ENCODE data around the gene PLEKHM2.

Gene PLEKHM2

GRCh38 chr1:15760520-15761211 lies 76.5 kb downstream of the PLEKHM2 start:
- H3K4me1 Mint-ChIP-seq = peaks cover 29% of the 10 kb centered on the region
- H3K27ac Mint-ChIP-seq = no peak overlapping the region
- no peaks in the 10 kb centered on the region for H3K36me3 Mint-ChIP-seq
- H3K9me3 Mint-ChIP-seq = no peaks in the 10 kb centered on the region
- no peak for ATAC-seq
- H3K27me3 Mint-ChIP-seq = peaks cover 87% of the 10 kb centered on the region
- no peak overlapping the region for H3K4me3 Mint-ChIP-seq

- no peak for ATAC-seq
- no peak overlapping the region for H3K27ac Mint-ChIP-seq
- peaks cover 22% of the 10 kb centered on the region for H3K4me1 Mint-ChIP-seq
- H3K9me3 Mint-ChIP-seq = no peaks in the 10 kb centered on the region
- no peaks in the 10 kb centered on the region for H3K36me3 Mint-ChIP-seq
- H3K4me3 Mint-ChIP-seq = no peak overlapping the region
- peaks cover 84% of the 10 kb centered on the region for H3K27me3 Mint-ChIP-seq
Observed at GRCh38 chr1:15761366-15762128, 77.4 kb downstream of the PLEKHM2 start.

GRCh38 chr1:15762546-15762945 lies 78.4 kb downstream of the PLEKHM2 start:
- Mint-ChIP-seq H3K36me3 (no peaks in the 10 kb centered on the region), H3K4me1 (peaks cover 12% of the 10 kb centered on the region), H3K27me3 (peaks cover 78% of the 10 kb centered on the region), H3K27ac (no peak overlapping the region), H3K9me3 (no peaks in the 10 kb centered on the region), H3K4me3 (no peak overlapping the region)
- no peak for ATAC-seq

DNA sequence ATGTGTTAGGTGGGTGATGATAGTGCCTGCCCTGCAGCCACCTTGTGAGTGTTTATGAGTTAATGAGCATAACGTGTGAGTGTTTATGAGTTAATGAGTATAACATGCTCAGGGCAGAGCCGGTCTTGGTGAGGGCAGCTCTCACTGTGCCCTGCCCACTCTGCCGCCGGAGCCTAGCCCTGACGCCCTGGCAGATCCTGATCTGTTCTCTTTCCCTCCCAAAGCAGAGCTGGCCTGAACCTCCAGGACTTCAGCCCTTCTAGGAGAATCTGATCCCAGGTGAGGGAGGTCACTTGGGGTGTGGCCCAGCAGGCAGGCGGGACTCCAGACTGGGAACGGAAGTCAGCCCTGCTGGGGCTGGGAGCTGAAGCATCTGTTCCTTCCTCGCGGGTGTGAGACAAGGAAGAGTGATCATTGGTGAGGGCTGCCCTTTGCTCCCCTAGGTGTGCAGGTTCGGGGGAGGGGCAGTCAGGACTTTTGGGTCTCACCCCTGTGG lies 80.2 kb downstream of the PLEKHM2 start:
- Mint-ChIP-seq H3K4me3 (no peak overlapping the region), H3K4me1 (peaks cover 4% of the 10 kb centered on the region), H3K27ac (no peak overlapping the region), H3K9me3 (no peaks in the 10 kb centered on the region), H3K36me3 (no peaks in the 10 kb centered on the region), H3K27me3 (peaks cover 86% of the 10 kb centered on the region)
- ATAC-seq = no peak

- H3K36me3 Mint-ChIP-seq = no peaks in the 10 kb centered on the region
- H3K4me1 Mint-ChIP-seq = no peaks in the 10 kb centered on the region
- H3K27me3 Mint-ChIP-seq = peaks cover 81% of the 10 kb centered on the region
- H3K9me3 Mint-ChIP-seq = no peaks in the 10 kb centered on the region
- no peak overlapping the region for H3K4me3 Mint-ChIP-seq
- no peak for ATAC-seq
- no peak overlapping the region for H3K27ac Mint-ChIP-seq
Observed at GRCh38 chr1:15764890-15765289, 80.8 kb downstream of the PLEKHM2 start.

DNA sequence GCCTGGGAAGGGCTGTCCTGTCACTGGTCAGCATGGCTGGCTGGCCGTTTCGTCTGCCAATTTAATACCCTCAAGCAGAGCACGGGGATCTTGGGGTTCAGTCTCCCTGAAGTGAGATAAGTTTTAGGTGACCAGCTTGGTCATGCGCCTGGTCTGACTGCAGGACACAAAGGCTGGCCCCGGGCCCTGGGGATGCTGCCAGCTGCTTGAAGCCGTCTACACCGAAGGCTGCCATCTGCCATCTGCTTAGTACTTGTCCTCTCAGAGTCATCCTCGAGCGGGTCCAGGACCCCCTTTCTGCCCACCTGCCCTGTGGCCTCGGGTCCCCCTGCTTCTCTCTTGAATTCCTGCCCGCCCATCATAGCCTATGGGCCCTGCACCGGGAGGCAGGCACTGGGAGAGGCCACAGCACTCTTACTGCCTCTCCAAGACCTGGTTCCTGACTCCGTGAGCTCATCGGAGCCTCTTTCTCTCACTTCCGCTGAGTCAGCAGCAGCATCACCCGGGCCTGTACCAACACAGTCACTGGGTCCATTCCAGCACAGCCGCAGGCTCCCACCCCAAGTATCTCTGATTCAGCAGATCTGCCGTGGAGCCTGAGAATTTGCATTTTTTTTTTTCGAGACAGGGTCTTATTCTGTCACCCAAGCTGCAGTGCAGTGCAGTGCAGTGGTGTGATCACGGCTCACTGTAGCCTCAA lies 81.5 kb downstream of the PLEKHM2 start:
- H3K4me3 Mint-ChIP-seq = no peak overlapping the region
- peaks cover 80% of the 10 kb centered on the region for H3K27me3 Mint-ChIP-seq
- no peaks in the 10 kb centered on the region for H3K36me3 Mint-ChIP-seq
- no peaks in the 10 kb centered on the region for H3K4me1 Mint-ChIP-seq
- peak; percentile 26 for ATAC-seq
- H3K27ac Mint-ChIP-seq = no peak overlapping the region
- H3K9me3 Mint-ChIP-seq = no peaks in the 10 kb centered on the region

- Mint-ChIP-seq H3K4me1 (no peaks in the 10 kb centered on the region), H3K4me3 (no peak overlapping the region), H3K9me3 (no peaks in the 10 kb centered on the region), H3K36me3 (no peaks in the 10 kb centered on the region), H3K27me3 (peaks cover 78% of the 10 kb centered on the region), H3K27ac (no peak overlapping the region)
- no peak for ATAC-seq
Observed at GRCh38 chr1:15767941-15768340, 83.8 kb downstream of the PLEKHM2 start.

DNA sequence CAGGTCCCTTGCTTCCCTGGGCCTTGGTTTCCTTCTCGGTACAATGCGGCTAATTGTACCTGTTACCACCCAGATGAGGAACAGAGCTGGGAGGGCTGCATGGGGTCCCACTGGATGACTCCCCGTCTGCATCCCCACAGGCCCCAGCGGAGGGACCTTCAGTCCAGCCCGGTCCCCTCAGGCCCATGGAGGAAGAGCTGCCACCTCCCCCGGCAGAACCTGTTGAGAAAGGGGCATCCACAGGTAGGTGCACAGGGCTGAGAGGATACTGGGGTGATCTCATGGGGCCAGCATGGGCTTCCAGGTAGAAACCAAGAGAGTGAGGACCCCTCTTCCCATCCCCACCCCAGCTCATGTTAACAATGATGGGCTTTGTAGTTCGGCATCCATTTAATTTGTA lies 84.3 kb downstream of the PLEKHM2 start:
- no peak for ATAC-seq
- peaks cover 76% of the 10 kb centered on the region for H3K27me3 Mint-ChIP-seq

GRCh38 chr1:15770313-15770962 lies 86.3 kb downstream of the PLEKHM2 start:
- H3K9me3 Mint-ChIP-seq = no peaks in the 10 kb centered on the region
- H3K27me3 Mint-ChIP-seq = peaks cover 57% of the 10 kb centered on the region
- no peaks in the 10 kb centered on the region for H3K4me1 Mint-ChIP-seq
- no peak for ATAC-seq
- H3K27ac Mint-ChIP-seq = no peak overlapping the region
- no peaks in the 10 kb centered on the region for H3K36me3 Mint-ChIP-seq
- H3K4me3 Mint-ChIP-seq = no peak overlapping the region

More for the DNA sequence above, 84.3 kb downstream of the PLEKHM2 start:
- no peak overlapping the region for H3K27ac Mint-ChIP-seq
- H3K4me1 Mint-ChIP-seq = no peaks in the 10 kb centered on the region
- no peak overlapping the region for H3K4me3 Mint-ChIP-seq
- H3K9me3 Mint-ChIP-seq = no peaks in the 10 kb centered on the region
- H3K36me3 Mint-ChIP-seq = no peaks in the 10 kb centered on the region

GRCh38 chr1:15771836-15772515 lies 87.9 kb downstream of the PLEKHM2 start:
- Mint-ChIP-seq H3K4me3 (no peak overlapping the region), H3K36me3 (no peaks in the 10 kb centered on the region), H3K27ac (no peak overlapping the region), H3K9me3 (no peaks in the 10 kb centered on the region), H3K27me3 (peaks cover 50% of the 10 kb centered on the region), H3K4me1 (no peaks in the 10 kb centered on the region)
- ATAC-seq = no peak

DNA sequence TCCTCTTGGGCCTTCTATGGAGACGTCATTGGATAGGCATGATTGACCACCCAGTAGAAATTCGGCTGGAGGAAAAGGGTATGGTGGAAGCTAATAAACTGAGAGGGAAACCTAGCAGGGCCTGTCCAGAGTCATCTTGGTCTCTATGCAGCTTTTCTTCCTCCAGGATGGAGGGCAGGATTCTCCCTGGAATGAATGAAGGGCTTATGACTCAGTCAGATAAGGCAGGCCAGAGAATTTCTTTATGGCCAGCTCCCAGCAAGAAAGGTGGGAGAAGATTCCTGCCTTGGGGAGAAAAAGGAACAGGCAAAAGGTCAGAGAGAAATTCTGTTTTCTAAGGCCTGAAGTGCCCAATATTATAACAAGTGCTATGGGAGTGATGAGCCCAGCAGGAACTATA lies 91.6 kb downstream of the PLEKHM2 start:
- Mint-ChIP-seq H3K4me1 (no peaks in the 10 kb centered on the region), H3K36me3 (no peaks in the 10 kb centered on the region), H3K4me3 (no peak overlapping the region), H3K27ac (no peak overlapping the region), H3K27me3 (peaks cover 36% of the 10 kb centered on the region), H3K9me3 (no peaks in the 10 kb centered on the region)
- no peak for ATAC-seq

- H3K4me1 Mint-ChIP-seq = no peaks in the 10 kb centered on the region
- ATAC-seq = no peak
- no peak overlapping the region for H3K4me3 Mint-ChIP-seq
- H3K27me3 Mint-ChIP-seq = peaks cover 22% of the 10 kb centered on the region
- H3K36me3 Mint-ChIP-seq = no peaks in the 10 kb centered on the region
- no peak overlapping the region for H3K27ac Mint-ChIP-seq
- no peaks in the 10 kb centered on the region for H3K9me3 Mint-ChIP-seq
Observed at GRCh38 chr1:15777909-15778707, 94.0 kb downstream of the PLEKHM2 start.

Measured in stimulated activated memory B cell treated with anti-CD40 and anti-IgM and Interleukin-4, amounts not matched to agents 10 μg/mL and 1 μg/mL and 100 μg/mL, for 72 hours (primary cell).